Measurements from ENCODE around the gene LILRB4. TPM values are rescaled to one million over a fixed set of nuclear protein-coding genes. Genes with fewer than 3 reads are reported as not detected.

LILRB4 gene
- total RNA-seq, 2 donors from 2014 or later = not detected

DNA sequence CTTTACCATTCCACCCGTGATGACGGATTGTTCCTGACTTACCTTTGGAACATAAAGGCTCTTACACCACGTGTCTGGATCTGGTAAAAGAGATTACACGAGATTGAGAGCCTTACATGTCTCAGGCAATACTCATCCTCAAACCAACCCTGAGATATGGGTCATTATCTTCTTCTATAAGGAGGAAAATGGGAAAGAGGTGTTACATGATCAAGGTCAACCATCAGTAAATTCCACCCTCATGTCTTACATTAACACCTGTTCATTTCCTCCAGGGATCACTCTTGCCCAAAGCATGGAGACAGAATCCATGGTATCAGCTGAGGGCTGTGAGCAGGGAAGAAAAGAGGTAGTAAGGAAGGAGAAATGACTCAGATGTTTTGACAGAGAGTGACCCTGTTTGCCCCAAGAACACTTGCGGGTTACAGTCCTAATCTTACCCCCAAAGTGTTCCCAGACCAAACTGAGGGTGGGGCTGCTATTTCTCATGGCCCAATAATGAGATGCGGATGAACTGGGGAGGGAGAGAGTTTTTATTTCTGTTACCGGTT is 19.6 kb downstream of the LILRB4 start:
- H3K4me1 Mint-ChIP-seq = no peaks in the 10 kb centered on the region
- peaks cover 75% of the 10 kb centered on the region for H3K9me3 ChIP-seq (ENCODE audit: control insufficient read depth, low read length)

GRCh38 chr19:54684527-54684926 is 21.7 kb downstream of the LILRB4 start:
- Mint-ChIP-seq H3K36me3 (ENCODE audit: low read depth) (no peaks in the 10 kb centered on the region), H3K4me3 (no peak overlapping the region), H3K9me3 (peaks cover 84% of the 10 kb centered on the region), H3K4me1 (no peaks in the 10 kb centered on the region), H3K27ac (no peak overlapping the region), H3K27me3 (ENCODE audit: insufficient read depth) (no peaks in the 10 kb centered on the region)
- Histone ChIP-seq H3K4me1 (ENCODE audit: control insufficient read depth, insufficient read depth, low read length) (no peaks in the 10 kb centered on the region), H3K36me3 (ENCODE audit: control insufficient read depth, insufficient read depth, low read length) (no peaks in the 10 kb centered on the region), H3K9ac (ENCODE audit: extremely low read depth, low read length, poor library complexity, severe bottlenecking) (no peak overlapping the region), H3K27me3 (ENCODE audit: control insufficient read depth, insufficient read depth, low read length, poor library complexity, severe bottlenecking) (no peaks in the 10 kb centered on the region), H3K4me3 (ENCODE audit: low read length) (no peak overlapping the region), H3K27ac (ENCODE audit: low read depth, low read length) (no peak overlapping the region), H3K9me3 (ENCODE audit: control insufficient read depth, low read length) (peaks cover 74% of the 10 kb centered on the region)
- DNase-seq = peak; percentile 65
- WGBS, 2 experiments (ENCODE audit: insufficient coverage in 1 of 2, insufficient read length in 1 of 2) = 43 to 53% methylated on average over 2 to 3 of the region's 3 CpGs
- TF ChIP-seq, protein P1, sequence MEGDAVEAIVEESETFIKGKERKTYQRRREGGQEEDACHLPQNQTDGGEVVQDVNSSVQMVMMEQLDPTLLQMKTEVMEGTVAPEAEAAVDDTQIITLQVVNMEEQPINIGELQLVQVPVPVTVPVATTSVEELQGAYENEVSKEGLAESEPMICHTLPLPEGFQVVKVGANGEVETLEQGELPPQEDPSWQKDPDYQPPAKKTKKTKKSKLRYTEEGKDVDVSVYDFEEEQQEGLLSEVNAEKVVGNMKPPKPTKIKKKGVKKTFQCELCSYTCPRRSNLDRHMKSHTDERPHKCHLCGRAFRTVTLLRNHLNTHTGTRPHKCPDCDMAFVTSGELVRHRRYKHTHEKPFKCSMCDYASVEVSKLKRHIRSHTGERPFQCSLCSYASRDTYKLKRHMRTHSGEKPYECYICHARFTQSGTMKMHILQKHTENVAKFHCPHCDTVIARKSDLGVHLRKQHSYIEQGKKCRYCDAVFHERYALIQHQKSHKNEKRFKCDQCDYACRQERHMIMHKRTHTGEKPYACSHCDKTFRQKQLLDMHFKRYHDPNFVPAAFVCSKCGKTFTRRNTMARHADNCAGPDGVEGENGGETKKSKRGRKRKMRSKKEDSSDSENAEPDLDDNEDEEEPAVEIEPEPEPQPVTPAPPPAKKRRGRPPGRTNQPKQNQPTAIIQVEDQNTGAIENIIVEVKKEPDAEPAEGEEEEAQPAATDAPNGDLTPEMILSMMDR (conservative IDR thresholded peaks at IDR 0.05) = no peak

More for the DNA sequence above, 19.6 kb downstream of the LILRB4 start:
- Mint-ChIP-seq H3K27me3 (ENCODE audit: insufficient read depth) (no peaks in the 10 kb centered on the region), H3K27ac (no peak overlapping the region), H3K9me3 (peaks cover 83% of the 10 kb centered on the region), H3K4me3 (no peak overlapping the region), H3K36me3 (ENCODE audit: low read depth) (no peaks in the 10 kb centered on the region)
- Histone ChIP-seq H3K36me3 (ENCODE audit: control insufficient read depth, insufficient read depth, low read length) (no peaks in the 10 kb centered on the region), H3K27ac (ENCODE audit: low read depth, low read length) (no peak overlapping the region), H3K9ac (ENCODE audit: extremely low read depth, low read length, poor library complexity, severe bottlenecking) (no peak overlapping the region), H3K4me3 (ENCODE audit: low read length) (no peak overlapping the region), H3K27me3 (ENCODE audit: control insufficient read depth, insufficient read depth, low read length, poor library complexity, severe bottlenecking) (no peaks in the 10 kb centered on the region), H3K4me1 (ENCODE audit: control insufficient read depth, insufficient read depth, low read length) (no peaks in the 10 kb centered on the region)
- 52 to 58% methylated on average over 3 to 6 of the region's 7 CpGs for WGBS, 2 experiments (ENCODE audit: insufficient coverage in 1 of 2, insufficient read length in 1 of 2)
- TF ChIP-seq, protein P1 (conservative IDR thresholded peaks at IDR 0.05) = no peak
- DNase-seq = no peak

DNA sequence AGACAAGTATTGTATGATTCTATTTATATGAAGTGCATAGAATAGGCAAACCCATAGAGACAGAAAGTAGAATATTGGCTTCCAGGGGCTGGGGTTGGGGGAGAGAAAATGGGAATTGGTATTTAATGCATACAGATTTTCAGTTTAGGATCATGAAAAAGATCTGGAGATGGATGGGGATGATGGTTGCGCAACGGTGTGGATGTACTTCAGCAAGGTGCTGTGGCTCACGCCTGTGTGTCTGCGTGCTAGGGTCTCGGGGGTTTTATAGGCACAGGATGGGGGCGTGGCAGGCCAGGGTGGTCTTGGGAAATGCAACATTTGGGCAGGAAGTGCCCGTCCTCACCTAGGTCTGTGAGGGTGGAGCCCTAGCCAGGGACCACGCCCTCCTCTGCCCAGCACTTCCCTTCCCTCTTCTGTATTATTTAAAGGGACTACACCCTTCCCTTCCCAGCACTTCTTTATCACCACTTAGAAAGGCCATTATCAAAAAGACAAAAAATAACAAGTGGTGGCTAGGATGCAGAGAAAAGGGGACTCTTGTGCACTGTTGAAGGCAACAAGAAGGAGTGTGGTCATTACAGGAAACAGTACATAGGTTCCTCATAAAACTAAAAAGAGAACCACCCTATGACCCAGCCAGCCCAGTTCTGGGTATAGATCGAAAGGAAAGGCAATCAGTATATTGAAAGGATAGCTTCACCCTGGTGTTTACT is 29.0 kb downstream of the LILRB4 start:
- Histone ChIP-seq H3K27me3 (ENCODE audit: control insufficient read depth, insufficient read depth, low read length, poor library complexity, severe bottlenecking) (no peaks in the 10 kb centered on the region), H3K9ac (ENCODE audit: extremely low read depth, low read length, poor library complexity, severe bottlenecking) (no peak overlapping the region), H3K36me3 (ENCODE audit: control insufficient read depth, insufficient read depth, low read length) (no peaks in the 10 kb centered on the region), H3K4me1 (ENCODE audit: control insufficient read depth, insufficient read depth, low read length) (no peaks in the 10 kb centered on the region), H3K27ac (ENCODE audit: low read depth, low read length) (no peak overlapping the region), H3K9me3 (ENCODE audit: control insufficient read depth, low read length) (peaks cover 35% of the 10 kb centered on the region), H3K4me3 (ENCODE audit: low read length) (no peak overlapping the region)
- Mint-ChIP-seq H3K9me3 (peaks cover 85% of the 10 kb centered on the region), H3K36me3 (ENCODE audit: low read depth) (no peaks in the 10 kb centered on the region), H3K4me3 (no peak overlapping the region), H3K27me3 (ENCODE audit: insufficient read depth) (no peaks in the 10 kb centered on the region), H3K4me1 (no peaks in the 10 kb centered on the region), H3K27ac (no peak overlapping the region)
- TF ChIP-seq, protein P1 (conservative IDR thresholded peaks at IDR 0.05) = no peak
- no peak for DNase-seq
- 65 to 68% methylated on average over 7 to 8 of the region's 9 CpGs for WGBS, 2 experiments (ENCODE audit: insufficient coverage in 1 of 2, insufficient read length in 1 of 2)

Data from endodermal cell (in vitro differentiated cells).